Hepatocyte (in vitro differentiated cells): ENCODE measurements around the gene BRD3. TPM values are rescaled to one million over a fixed set of nuclear protein-coding genes. Genes with fewer than 3 reads are reported as not detected.
A peak's percentile ranks its signal among the peaks of the same experiment; 100 is the strongest.

ENCODE experiments used
- DNase-seq: peaks from one replicate; pipeline ENCODE4 v3.0.0-alpha.2; 2016; ENCODE audit warnings: low spot score
- H2AFZ ChIP-seq: fragments of 200-600 bp; sonication (generic); 2 replicates; pipeline ENCODE4 v1.6.0; 2016; ENCODE audit warnings: antibody characterized with exemption, mild to moderate bottlenecking
- H3K27ac ChIP-seq: fragments of 200-600 bp; sonication (generic); 2 replicates; pipeline ENCODE4 v1.5.1; 2016; ENCODE audit warnings: mild to moderate bottlenecking
- H3K27me3 ChIP-seq: fragments of 200-600 bp; sonication (generic); 2 replicates; pipeline ENCODE4 v1.6.1; 2016
- H3K36me3 ChIP-seq: fragments of 200-600 bp; sonication (generic); replicated peaks from 2 replicates; pipeline ENCODE4 v1.5.1; 2016; ENCODE audit warnings: low read depth; ENCODE audit not compliant: insufficient read depth
- H3K4me1 ChIP-seq: fragments of 200-600 bp; sonication (generic); 2 replicates; pipeline ENCODE4 v1.5.1; 2016; ENCODE audit warnings: mild to moderate bottlenecking, moderate library complexity; ENCODE audit not compliant: insufficient read depth
- H3K4me2 ChIP-seq: fragments of 200-600 bp; sonication (generic); 2 replicates; pipeline ENCODE4 v1.6.0; 2016
- H3K4me3 ChIP-seq: fragments of 200-600 bp; sonication (generic); 2 replicates; pipeline ENCODE4 v1.5.1; 2016; ENCODE audit warnings: mild to moderate bottlenecking
- H3K79me2 ChIP-seq: fragments of 200-600 bp; sonication (generic); 2 replicates; pipeline ENCODE4 v1.6.0; 2017; ENCODE audit warnings: mild to moderate bottlenecking
- H3K9me2 ChIP-seq: fragments of 200-600 bp; sonication (generic); replicated peaks from 2 replicates; pipeline ENCODE4 v1.6.0; 2017; ENCODE audit warnings: mild to moderate bottlenecking; ENCODE audit not compliant: insufficient read depth
- H3K9me3 ChIP-seq: fragments of 200-600 bp; sonication (generic); 2 replicates; pipeline ENCODE4 v1.5.1; 2016; ENCODE audit warnings: low read depth, mild to moderate bottlenecking
- H4K20me1 ChIP-seq: fragments of 200-600 bp; sonication (generic); 2 replicates; pipeline ENCODE4 v1.6.0; 2016; ENCODE audit warnings: mild to moderate bottlenecking; ENCODE audit not compliant: insufficient read depth, poor library complexity, severe bottlenecking
- EZH2 ChIP-seq: fragments of 200-600 bp; sonication (generic); IDR thresholded peaks from 2 replicates; pipeline ENCODE4 v1.6.1; 2016; ENCODE audit warnings: antibody characterized with exemption, mild to moderate bottlenecking, borderline replicate concordance
- EZH2phosphoT487 ChIP-seq: fragments of 200-600 bp; sonication (generic); IDR thresholded peaks from one replicate; pipeline ENCODE4 v1.6.1; 2018; ENCODE audit warnings: antibody characterized with exemption, mild to moderate bottlenecking, low read depth, moderate library complexity; ENCODE audit not compliant: unreplicated experiment, severe bottlenecking
- WGBS: methylation state at CpG from one replicate; pipeline ENCODE4 v1.1.6; 2016; ENCODE audit warnings: low lambda C conversion rate; ENCODE audit errors: missing lambda C conversion rate; 5-methylcytosine and 5-hydroxymethylcytosine counted together
- polyA plus RNA-seq: library from polyadenylated mRNA; unstranded; fragments of >200 nt; fragmentation: Nextera tagmentation; extraction: Ambion mirVana; gene quantifications from 2 replicates; pipeline ENCODE4 v1.2.1, GENCODE V29; 2016
- total RNA-seq: library from RNA; depleted of rRNA; stranded (reverse); fragments of >200 nt; gene quantifications from 2 replicates; pipeline ENCODE4 v1.2.3, GENCODE V29; 2014
- TF ChIP-seq, protein P1 (sequence below): fragments of 200-600 bp; sonication (generic); IDR thresholded peaks from 2 replicates; pipeline ENCODE4 v1.5.1; 2016; ENCODE audit warnings: antibody characterized with exemption, mild to moderate bottlenecking; ENCODE audit not compliant: poor library complexity

BRD3 gene
- total and polyA plus RNA-seq, 2 experiments from 2014 or later = 9.0 to 29.6 TPM

GRCh38 chr9:134054891-134055811 lies 12.7 kb downstream of the BRD3 start:
- peaks cover 44% of the 10 kb centered on the region for H3K4me1 ChIP-seq
- no peak overlapping the region for H2AFZ ChIP-seq
- peak overlapping the region; percentile 47 for H3K4me2 ChIP-seq
- no peaks in the 10 kb centered on the region for H3K27me3 ChIP-seq
- no peaks in the 10 kb centered on the region for H3K9me3 ChIP-seq
- H3K4me3 ChIP-seq = no peak overlapping the region
- 89% methylated on average over 28 of the region's 28 CpGs for WGBS
- no peak overlapping the region for H3K27ac ChIP-seq
- no peaks in the 10 kb centered on the region for H3K9me2 ChIP-seq
- peaks cover 82% of the 10 kb centered on the region for H3K79me2 ChIP-seq
- no peaks in the 10 kb centered on the region for H3K36me3 ChIP-seq
- peaks cover 79% of the 10 kb centered on the region for H4K20me1 ChIP-seq
- TF ChIP-seq EZH2 (no peak), EZH2phosphoT487 (no peak)
- TF ChIP-seq, protein P1, sequence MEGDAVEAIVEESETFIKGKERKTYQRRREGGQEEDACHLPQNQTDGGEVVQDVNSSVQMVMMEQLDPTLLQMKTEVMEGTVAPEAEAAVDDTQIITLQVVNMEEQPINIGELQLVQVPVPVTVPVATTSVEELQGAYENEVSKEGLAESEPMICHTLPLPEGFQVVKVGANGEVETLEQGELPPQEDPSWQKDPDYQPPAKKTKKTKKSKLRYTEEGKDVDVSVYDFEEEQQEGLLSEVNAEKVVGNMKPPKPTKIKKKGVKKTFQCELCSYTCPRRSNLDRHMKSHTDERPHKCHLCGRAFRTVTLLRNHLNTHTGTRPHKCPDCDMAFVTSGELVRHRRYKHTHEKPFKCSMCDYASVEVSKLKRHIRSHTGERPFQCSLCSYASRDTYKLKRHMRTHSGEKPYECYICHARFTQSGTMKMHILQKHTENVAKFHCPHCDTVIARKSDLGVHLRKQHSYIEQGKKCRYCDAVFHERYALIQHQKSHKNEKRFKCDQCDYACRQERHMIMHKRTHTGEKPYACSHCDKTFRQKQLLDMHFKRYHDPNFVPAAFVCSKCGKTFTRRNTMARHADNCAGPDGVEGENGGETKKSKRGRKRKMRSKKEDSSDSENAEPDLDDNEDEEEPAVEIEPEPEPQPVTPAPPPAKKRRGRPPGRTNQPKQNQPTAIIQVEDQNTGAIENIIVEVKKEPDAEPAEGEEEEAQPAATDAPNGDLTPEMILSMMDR = no peak
- no peak for DNase-seq

DNA sequence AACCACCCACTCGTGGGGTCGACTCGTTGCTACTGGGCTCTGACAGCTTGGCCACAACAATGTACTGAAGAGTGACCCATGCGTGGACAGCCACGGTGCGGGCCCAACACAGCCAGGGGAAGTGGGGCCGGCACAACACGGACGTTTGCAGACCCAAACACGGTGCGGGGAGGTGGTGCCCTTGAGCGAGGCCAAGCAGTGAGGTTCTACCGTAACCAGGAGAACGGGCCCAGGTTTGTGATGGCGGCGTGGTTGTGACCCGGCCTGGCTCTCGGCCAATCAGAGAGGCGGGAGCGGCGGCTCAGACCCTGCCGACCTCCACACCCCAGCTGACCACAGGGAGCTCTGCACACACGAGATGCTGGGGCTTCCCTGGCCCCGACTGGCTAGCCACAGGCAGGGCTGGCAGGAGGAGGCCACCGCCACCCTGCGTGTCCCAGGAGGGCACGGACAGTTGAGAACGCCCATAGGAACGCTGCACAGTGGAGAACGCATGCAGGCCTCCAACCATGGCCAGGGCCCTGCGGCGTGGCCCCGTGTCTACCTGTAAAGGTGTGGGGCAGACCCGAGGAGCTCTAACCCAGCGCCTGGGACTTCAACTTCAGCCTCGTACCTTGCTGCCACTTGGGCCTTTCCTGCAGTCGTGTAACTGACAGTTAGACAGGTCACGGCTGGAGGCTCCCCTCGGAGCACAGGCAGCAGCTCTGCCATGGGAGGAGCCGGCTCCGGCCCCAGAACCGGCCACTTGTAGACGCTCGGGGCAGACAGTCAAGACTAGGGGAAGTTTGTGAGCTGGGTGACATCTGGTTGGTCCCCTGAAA lies 13.7 kb downstream of the BRD3 start:
- Histone ChIP-seq H3K27me3 (no peaks in the 10 kb centered on the region), H3K4me3 (no peak overlapping the region), H3K4me2 (no peak overlapping the region), H2AFZ (no peak overlapping the region), H3K79me2 (peaks cover 72% of the 10 kb centered on the region), H3K9me3 (no peaks in the 10 kb centered on the region), H4K20me1 (peaks cover 69% of the 10 kb centered on the region), H3K36me3 (no peaks in the 10 kb centered on the region), H3K27ac (no peak overlapping the region), H3K4me1 (peaks cover 39% of the 10 kb centered on the region), H3K9me2 (no peaks in the 10 kb centered on the region)
- DNase-seq = no peak
- TF ChIP-seq, protein P1 = no peak
- TF ChIP-seq EZH2 (no peak), EZH2phosphoT487 (no peak)
- WGBS = 93% methylated on average over 34 of the region's 44 CpGs

- Histone ChIP-seq H3K36me3 (no peaks in the 10 kb centered on the region), H2AFZ (no peak overlapping the region), H4K20me1 (peaks cover 61% of the 10 kb centered on the region), H3K9me2 (no peaks in the 10 kb centered on the region), H3K27me3 (no peaks in the 10 kb centered on the region), H3K4me2 (no peak overlapping the region), H3K27ac (no peak overlapping the region), H3K4me1 (peaks cover 32% of the 10 kb centered on the region), H3K4me3 (no peak overlapping the region), H3K79me2 (peaks cover 65% of the 10 kb centered on the region), H3K9me3 (no peaks in the 10 kb centered on the region)
- no peak for DNase-seq
- TF ChIP-seq EZH2phosphoT487 (no peak), EZH2 (no peak)
- TF ChIP-seq, protein P1 = no peak
- 97% methylated on average over 24 of the region's 28 CpGs for WGBS
Observed at GRCh38 chr9:134053401-134053871, 14.4 kb downstream of the BRD3 start.
